ENCODE measurements around the gene CNTNAP2.

CNTNAP2 gene

DNA sequence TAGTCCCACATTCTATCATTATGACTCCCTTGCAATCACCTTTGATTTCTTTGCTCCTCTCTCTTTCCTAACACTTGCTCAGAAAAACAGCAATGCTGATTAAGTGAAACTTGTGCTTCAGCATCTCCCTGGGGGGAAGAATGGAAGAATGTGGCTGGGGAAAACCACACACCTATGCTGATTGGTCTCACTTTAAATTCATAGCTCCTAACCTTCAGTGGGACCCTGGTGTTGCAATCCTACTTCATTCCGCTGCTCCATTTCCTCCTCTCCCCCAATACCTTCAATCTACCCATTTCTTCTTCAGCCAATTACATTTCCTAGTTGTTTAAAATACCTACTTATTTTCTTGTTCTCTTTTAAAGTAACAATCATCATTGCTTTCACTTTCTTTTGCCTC is 1307.3 kb downstream of the CNTNAP2 start:
- TF ChIP-seq, protein P1, sequence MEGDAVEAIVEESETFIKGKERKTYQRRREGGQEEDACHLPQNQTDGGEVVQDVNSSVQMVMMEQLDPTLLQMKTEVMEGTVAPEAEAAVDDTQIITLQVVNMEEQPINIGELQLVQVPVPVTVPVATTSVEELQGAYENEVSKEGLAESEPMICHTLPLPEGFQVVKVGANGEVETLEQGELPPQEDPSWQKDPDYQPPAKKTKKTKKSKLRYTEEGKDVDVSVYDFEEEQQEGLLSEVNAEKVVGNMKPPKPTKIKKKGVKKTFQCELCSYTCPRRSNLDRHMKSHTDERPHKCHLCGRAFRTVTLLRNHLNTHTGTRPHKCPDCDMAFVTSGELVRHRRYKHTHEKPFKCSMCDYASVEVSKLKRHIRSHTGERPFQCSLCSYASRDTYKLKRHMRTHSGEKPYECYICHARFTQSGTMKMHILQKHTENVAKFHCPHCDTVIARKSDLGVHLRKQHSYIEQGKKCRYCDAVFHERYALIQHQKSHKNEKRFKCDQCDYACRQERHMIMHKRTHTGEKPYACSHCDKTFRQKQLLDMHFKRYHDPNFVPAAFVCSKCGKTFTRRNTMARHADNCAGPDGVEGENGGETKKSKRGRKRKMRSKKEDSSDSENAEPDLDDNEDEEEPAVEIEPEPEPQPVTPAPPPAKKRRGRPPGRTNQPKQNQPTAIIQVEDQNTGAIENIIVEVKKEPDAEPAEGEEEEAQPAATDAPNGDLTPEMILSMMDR (IDR thresholded peaks at IDR 0.05; ENCODE audit: low read depth, low read length): no peak
- in situ Hi-C loops (cut with HindIII; ENCODE audit: low sequenced_read_pairs): no loop called here
- DNase-seq (ENCODE audit: low read depth, low spot score): no peak
- H3K4me3 ChIP-seq (ENCODE audit: low read depth, low read length): no peak overlapping the region

DNA sequence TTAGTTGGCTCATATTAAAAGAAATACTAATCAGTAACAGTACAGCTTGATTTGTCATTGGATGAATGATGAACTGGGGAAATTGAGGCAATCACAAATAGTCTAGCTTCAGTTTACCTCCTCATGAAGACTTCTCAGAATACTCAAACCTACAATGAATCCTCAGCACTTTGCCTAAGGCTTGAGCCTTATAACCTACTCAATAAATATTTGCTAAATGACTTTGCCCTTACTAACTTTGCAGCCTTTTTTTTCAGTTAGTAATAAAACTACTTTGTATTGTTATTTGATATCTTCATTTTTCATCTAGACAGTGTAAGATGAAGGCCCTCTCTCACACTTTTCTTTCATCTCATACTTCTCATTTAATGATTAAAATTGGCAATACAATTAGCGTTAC is 1311.5 kb downstream of the CNTNAP2 start:
- no peak for DNase-seq (ENCODE audit: low read depth, low spot score)
- in situ Hi-C loops (cut with HindIII; ENCODE audit: low sequenced_read_pairs): no loop called here
- H3K4me3 ChIP-seq (ENCODE audit: low read depth, low read length): no peak overlapping the region
- TF ChIP-seq, protein P1 (IDR thresholded peaks at IDR 0.05; ENCODE audit: low read depth, low read length): no peak

DNA sequence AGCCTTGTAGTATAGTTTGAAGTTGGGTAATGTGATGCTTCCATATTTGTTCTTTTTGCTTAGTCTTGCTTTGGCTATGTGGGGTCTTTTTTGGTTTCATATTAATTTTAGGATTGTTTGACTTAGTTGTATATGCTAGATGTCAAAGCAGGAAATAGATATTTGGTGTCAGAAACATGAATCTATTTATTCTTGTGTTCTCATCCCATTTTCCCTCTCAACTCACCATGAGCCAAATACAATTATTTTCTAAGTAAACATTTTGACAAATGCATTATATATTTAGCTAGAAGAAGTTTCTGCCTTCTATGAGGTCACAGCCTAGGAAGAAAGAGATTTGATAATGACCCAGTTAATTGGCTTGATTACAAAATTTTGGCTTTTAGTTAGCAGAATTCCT is 1313.4 kb downstream of the CNTNAP2 start:
- DNase-seq (ENCODE audit: low read depth, low spot score): no peak
- no peak overlapping the region for H3K4me3 ChIP-seq (ENCODE audit: low read depth, low read length)
- in situ Hi-C loops (cut with HindIII; ENCODE audit: low sequenced_read_pairs): no loop called here
- TF ChIP-seq, protein P1 (IDR thresholded peaks at IDR 0.05; ENCODE audit: low read depth, low read length): no peak

DNA sequence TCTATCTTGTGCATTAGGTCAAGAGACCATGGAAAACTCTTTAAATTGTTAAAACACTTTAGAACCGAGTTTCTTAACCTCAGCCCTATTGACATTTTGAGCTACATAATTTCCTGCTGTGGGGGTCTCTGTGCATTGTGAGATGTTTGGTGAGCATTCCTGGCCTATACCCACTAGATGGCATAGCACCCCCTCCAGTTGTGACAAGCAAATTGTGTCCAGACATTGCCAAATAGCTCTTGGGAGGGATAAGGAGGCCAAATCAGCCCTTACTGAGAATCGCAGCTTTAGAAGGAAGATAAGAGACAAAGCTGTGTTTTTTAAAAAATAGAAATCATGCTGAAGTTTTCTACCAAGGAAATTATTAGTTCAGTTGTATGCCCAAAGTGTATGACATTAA is 1315.5 kb downstream of the CNTNAP2 start:
- peak; percentile 10 for DNase-seq (ENCODE audit: low read depth, low spot score)
- TF ChIP-seq, protein P1 (IDR thresholded peaks at IDR 0.05; ENCODE audit: low read depth, low read length): peak; percentile 34
- in situ Hi-C loops (cut with HindIII; ENCODE audit: low sequenced_read_pairs): no loop called here
- no peak overlapping the region for H3K4me3 ChIP-seq (ENCODE audit: low read depth, low read length)

DNA sequence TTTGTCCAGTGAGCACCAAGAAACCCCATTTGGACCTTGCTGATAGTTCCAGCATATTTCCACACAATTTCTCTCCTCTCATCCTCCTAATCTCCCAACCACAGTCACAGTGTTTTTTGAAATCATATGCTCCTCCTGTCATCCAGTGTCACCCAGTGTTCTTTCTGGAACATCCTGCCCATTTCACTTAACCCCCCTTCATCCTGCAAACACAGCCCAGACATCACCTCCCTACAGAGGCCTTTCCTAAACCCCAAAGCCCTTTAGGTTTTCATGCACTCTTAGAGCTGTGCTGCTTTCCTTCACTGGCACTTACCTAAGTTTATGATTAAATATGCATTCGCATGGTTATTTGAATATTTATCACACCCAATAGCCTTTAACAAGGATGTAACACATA is 1316.0 kb downstream of the CNTNAP2 start:
- DNase-seq (ENCODE audit: low read depth, low spot score): no peak
- in situ Hi-C loops (cut with HindIII; ENCODE audit: low sequenced_read_pairs): no loop called here
- H3K4me3 ChIP-seq (ENCODE audit: low read depth, low read length): no peak overlapping the region
- TF ChIP-seq, protein P1 (IDR thresholded peaks at IDR 0.05; ENCODE audit: low read depth, low read length): no peak

DNA sequence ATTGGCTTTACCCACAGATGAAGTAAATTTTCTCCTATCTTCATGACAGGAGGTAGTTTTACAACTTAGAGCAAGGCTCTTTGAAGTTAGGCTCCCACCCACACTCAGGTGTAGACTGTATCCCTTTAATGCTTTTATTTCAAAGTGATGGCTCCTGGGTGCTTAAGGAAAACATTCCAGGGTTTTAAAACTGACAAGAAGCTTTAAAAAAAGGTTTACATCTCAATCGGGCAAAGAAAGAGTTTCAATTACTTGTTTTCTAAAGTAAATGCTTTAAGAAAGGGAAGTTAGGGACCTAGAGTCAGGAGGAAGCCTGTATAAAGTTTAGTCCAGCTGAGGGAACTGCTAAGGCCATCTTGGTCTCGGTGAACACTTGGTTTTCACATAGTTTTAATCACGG is 1320.1 kb downstream of the CNTNAP2 start:
- TF ChIP-seq, protein P1 (IDR thresholded peaks at IDR 0.05; ENCODE audit: low read depth, low read length): no peak
- DNase-seq (ENCODE audit: low read depth, low spot score): no peak
- in situ Hi-C loops (cut with HindIII; ENCODE audit: low sequenced_read_pairs): no loop called here
- no peak overlapping the region for H3K4me3 ChIP-seq (ENCODE audit: low read depth, low read length)

DNA sequence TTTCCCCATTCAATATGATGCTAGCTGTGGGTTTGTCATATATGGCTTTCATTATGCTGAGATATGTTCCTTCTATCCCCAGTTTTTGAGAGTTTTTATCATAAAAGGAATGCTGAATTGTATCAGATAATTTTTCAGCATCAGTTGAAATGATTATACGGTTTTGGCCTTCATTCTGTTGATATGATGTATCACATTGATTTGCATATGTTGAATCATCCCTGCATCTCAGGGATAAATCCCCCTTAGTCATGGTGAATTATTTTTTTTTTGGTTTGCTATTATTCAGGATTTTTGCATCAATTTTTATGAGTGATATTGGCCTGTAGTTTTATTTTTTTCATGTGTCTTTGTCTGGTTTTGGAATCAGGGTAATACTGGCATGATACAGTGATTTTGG is 1321.6 kb downstream of the CNTNAP2 start:
- no peak for DNase-seq (ENCODE audit: low read depth, low spot score)
- in situ Hi-C loops (cut with HindIII; ENCODE audit: low sequenced_read_pairs): no loop called here
- TF ChIP-seq, protein P1 (IDR thresholded peaks at IDR 0.05; ENCODE audit: low read depth, low read length): no peak
- H3K4me3 ChIP-seq (ENCODE audit: low read depth, low read length): no peak overlapping the region

All from astrocyte of the spinal cord (primary cell).